Activated naive CD4-positive, alpha-beta T cell treated with anti-CD3 and anti-CD28 coated beads, Interleukin-2, amount 50 U/mL, for 72 hours (primary cell): ENCODE data around the gene CACNA1A. TPM values are rescaled to one million over a fixed set of nuclear protein-coding genes. Genes with fewer than 3 reads are reported as not detected.
"Not testable (repeated sequence)": the region's sequence is repeated elsewhere in the genome, so short reads cannot be mapped to it uniquely, and the experiment has no call there.

Source experiments
- ATAC-seq, 2 donors: fragments of 150-1000 bp; cut with Tn5 transposase; 2 replicates each; pipeline ENCODE4 v1.10.0; 2021; ENCODE audit warnings: mild to moderate bottlenecking in 2 of 2, moderate library complexity in 2 of 2
- DNase-seq, 2 donors: peaks; one replicate each; pipeline ENCODE4 v3.0.0; 2021 to 2022; ENCODE audit warnings: low spot score in 2 of 2
- H3K27ac Mint-ChIP-seq, 2 donors: one replicate each; pipeline ENCODE4 v1.8.0; 2022; ENCODE audit warnings: mild to moderate bottlenecking in 2 of 2, mixed read lengths in 2 of 2
- H3K36me3 Mint-ChIP-seq, 2 donors: one replicate each; pipeline ENCODE4 v1.8.0; 2022; ENCODE audit warnings: mixed read lengths in 2 of 2
- H3K9me3 Mint-ChIP-seq, 2 donors: one replicate each; pipeline ENCODE4 v1.8.0; 2022; ENCODE audit warnings: mixed read lengths in 2 of 2
- total RNA-seq, 2 donors: library from RNA; stranded (reverse); gene quantifications; one replicate each; pipeline ENCODE4 v1.2.3, GENCODE V29; 2022

CACNA1A gene
- total RNA-seq, 2 donors from 2014 or later: 0.43 to 0.70 TPM

DNA sequence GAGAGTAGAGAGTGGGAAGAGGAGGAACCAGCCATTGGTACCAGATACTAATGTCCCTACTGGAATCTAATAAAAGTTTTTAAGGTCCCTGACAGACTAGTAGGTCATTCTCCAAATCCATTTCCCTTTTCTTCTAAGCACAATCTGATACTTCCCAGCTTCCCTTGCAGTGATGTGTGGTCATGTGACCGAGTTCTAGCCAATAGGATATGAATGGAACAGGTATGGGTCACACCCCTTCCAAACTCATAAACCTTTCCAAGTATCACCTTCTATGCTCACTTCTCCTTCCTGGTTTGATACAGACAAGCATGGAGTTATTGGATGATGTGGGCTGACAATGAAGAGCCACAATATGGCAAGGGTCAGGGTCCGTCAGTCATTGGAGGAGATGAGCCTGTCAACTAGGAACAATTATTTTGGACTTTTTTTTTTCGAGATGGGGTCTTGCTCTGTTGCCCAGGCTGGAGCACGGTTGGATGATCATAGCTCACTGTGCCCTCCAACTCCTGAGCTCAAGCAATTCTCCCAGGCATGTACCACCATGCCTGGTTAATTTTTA, 54.8 kb downstream of the CACNA1A start:
- H3K9me3 Mint-ChIP-seq: peaks cover 9 to 18% of the 10 kb centered on the region in 2 donors
- H3K36me3 Mint-ChIP-seq: no peaks in the 10 kb centered on the region
- no peak overlapping the region for H3K27ac Mint-ChIP-seq
- DNase-seq (no peak), ATAC-seq (no peak)

DNA sequence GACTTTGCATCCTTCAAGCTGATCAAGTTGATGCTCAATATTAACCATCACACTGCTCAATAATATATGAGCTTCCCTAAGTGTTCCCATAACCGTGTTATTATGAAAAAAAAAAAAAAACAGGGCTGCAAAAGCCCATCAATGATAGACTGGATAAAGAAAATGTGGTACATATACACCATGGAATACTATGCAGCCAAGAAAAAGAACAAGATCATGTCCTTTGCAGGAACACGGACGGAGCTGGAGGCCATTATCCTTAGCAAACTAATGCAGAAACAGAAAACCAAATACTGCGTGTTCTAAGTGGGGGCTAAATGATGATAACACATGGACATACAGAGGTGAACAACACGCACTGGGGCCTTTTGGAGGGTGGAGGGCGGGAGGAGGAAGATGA, 58.3 kb downstream of the CACNA1A start:
- no peak for DNase-seq
- H3K27ac Mint-ChIP-seq: no peak overlapping the region
- H3K36me3 Mint-ChIP-seq: no peaks in the 10 kb centered on the region
- H3K9me3 Mint-ChIP-seq: peaks cover 9 to 18% of the 10 kb centered on the region in 2 donors
- ATAC-seq: no peak

DNA sequence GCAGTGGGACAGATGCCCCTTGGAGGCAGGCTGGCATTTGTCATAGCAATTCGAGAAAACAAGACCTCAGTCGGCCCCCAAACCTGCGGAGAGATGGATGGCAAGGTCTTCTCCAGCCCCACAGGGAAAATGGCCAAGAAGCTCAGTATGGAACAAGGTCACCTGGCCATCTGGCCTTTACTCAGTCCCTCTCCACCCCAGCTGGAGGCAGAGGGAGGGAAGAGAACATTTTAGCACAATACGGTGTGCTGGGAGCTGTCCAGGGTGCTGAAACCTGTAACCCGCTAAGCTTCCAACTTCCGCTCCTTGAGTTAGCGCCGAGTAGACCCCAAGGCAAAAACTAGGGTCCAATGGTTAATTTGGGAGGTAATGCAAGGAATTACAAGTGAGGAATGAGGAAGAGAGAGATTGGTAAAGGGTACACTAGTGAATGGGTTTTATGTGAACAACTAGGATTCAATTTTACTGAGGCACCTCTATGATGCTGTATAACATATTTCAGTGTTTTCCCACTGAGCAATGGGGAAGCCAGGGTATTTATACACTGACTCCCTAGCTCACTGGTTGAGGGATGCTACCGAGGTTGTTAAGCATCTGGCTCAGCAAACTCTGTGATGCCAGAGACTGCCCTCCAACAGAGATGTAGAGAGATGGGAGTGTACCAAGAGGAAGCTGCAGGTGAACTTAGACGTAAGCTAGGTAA, 64.3 kb downstream of the CACNA1A start:
- Mint-ChIP-seq H3K27ac (no peak overlapping the region), H3K36me3 (peaks cover 0 to 4% of the 10 kb centered on the region in 2 donors), H3K9me3 (peaks cover 5 to 9% of the 10 kb centered on the region in 2 donors)
- DNase-seq (peak in 1 of 2 donors; percentile 48), ATAC-seq (no peak)

DNA sequence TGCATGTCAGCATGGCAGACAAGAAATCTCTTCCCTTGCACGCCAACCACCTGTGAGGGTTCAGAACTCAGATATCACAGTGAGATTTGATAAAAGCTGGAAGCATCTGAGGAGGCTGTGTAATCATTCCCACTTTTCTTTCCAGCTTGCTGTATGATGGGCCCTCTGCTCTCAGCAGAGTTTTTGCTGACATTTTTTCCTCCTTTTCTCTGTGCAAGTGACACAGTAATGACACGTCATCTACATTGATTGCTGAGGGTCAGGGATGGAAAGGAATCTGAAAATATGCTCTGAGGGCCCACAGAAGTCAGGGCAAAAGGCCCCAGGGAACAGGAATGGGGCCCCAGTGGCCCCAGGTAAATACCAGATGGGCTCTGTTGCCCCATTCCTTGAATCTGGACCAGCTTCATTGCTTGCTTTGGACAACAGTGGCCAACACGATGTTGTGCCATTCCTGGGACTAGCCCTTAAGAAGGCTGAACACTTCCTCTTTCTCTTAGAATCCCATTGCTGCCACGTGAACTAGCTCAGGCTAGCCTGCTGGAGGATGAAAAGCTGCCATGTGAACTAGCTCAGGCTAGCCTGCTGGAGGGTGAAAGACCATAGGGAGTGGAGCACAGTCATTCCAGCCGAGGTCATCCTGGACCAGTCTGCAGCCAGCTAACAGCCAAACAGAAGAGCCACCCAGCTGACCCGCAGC, 68.2 kb downstream of the CACNA1A start:
- Mint-ChIP-seq H3K36me3 (peaks cover 0 to 4% of the 10 kb centered on the region in 2 donors), H3K9me3 (peaks cover 5 to 9% of the 10 kb centered on the region in 2 donors), H3K27ac (no peak overlapping the region)
- DNase-seq (no peak), ATAC-seq (no peak)

DNA sequence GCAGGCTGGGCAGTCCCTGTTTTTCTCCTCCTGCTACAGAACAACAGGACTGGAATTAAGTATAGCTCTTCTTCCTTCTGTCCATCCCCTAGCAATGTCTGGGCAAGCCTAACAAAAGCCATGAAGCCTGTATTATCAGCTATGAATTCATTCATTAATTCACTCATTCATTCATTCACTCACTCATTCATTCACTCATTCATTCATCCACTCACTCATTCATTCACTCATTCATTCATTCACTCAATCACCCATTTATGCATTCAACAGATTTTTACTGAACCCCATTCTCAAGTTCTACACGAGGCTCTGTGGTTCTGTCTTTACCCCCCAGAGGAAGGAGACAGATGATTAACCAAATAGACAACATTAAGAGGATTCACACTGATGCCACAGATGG, 69.9 kb downstream of the CACNA1A start:
- peaks cover 0 to 4% of the 10 kb centered on the region in 2 donors for H3K36me3 Mint-ChIP-seq
- peaks cover 5 to 9% of the 10 kb centered on the region in 2 donors for H3K9me3 Mint-ChIP-seq
- ATAC-seq: no peak
- DNase-seq: no peak
- H3K27ac Mint-ChIP-seq: no peak overlapping the region

DNA sequence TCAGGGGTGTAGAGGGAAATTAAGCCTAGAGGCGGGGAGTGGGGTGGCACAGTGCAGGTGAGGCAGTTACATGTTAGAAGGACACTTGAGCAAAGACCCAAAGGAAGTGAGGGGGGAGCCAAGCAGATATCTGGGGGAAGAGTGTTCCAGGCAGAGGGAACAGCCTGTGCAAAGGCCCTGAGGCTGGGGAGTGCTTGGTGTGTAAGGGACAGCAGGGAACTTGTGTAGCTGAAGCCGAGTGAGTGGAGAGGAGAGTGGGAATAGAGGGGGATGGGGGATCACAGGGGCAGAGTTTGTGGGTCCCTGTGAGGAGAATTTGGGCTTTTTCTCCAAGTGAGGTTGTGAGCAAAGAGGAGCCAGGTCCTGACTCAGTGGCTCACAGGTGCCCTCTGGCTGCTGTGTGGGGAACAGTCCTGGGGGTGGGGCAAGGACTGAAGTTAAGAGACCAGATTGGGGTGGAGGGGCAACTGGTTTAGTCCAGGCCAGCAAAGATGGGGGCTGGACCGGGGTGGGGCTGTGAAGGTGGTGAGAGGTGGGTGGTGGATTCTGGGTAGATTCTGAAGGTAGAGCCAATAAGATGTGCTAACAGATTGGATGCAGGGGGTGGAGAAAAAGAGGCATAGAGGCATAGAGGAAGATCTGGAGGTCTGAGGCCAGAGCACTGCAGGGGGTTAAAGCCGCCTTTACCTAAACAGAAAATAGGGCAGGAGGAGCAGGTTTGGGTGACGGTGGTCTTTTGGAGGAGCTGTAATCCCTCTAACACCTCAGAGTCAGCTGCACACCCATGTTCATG, 75.3 kb downstream of the CACNA1A start:
- Mint-ChIP-seq H3K36me3 (peaks cover 0 to 8% of the 10 kb centered on the region in 2 donors), H3K27ac (no peak overlapping the region), H3K9me3 (peaks cover 0 to 4% of the 10 kb centered on the region in 2 donors)
- peak; percentile 59 to 68 for ATAC-seq
- DNase-seq: peak; percentile 58 to 66

DNA sequence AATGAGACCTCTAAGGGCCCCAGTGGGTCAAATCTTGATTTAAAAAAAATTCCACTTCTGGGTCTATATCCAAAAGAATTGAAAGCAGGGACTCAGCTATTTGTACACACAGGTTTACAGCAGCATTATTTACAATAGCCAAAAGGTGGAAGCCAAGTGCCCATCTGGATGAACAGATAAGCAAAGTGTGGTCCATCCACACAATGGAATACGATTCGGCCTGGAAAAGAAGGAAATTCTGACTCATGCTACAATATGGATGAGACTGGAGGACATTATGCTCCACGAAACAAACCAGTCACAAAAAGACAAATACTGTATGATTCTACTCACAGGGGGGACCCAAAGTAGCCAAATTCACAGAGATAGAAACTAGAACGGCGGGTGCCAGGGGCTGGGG, 76.7 kb downstream of the CACNA1A start:
- no peak overlapping the region for H3K27ac Mint-ChIP-seq
- ATAC-seq (no peak), DNase-seq (no peak)
- H3K9me3 Mint-ChIP-seq: peaks cover 0 to 4% of the 10 kb centered on the region in 2 donors
- H3K36me3 Mint-ChIP-seq: peaks cover 0 to 17% of the 10 kb centered on the region in 2 donors

DNA sequence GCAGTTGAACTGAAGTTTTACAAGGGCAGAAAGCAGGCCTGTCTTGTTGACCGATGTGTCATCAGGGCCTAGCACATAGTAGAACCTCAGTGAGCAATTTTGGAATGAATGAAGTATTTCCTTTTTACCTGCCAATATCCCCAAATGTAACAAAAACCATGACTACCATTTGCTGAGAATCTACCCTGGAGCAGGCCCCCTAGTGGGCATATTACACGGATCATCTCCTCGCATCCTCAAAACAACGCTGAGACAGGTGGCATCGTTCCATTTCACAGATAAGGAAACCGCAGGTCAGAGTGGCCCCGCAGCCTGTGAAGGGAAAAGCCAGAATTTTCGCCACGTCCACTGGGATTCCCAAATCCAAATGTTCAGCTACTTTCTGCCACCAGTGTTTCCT, 77.9 kb downstream of the CACNA1A start:
- Mint-ChIP-seq H3K27ac (no peak overlapping the region), H3K9me3 (peaks cover 4% of the 10 kb centered on the region in 2 donors), H3K36me3 (peaks cover 0 to 22% of the 10 kb centered on the region in 2 donors)
- ATAC-seq (no peak), DNase-seq (peak in 1 of 2 donors; percentile 12)

DNA sequence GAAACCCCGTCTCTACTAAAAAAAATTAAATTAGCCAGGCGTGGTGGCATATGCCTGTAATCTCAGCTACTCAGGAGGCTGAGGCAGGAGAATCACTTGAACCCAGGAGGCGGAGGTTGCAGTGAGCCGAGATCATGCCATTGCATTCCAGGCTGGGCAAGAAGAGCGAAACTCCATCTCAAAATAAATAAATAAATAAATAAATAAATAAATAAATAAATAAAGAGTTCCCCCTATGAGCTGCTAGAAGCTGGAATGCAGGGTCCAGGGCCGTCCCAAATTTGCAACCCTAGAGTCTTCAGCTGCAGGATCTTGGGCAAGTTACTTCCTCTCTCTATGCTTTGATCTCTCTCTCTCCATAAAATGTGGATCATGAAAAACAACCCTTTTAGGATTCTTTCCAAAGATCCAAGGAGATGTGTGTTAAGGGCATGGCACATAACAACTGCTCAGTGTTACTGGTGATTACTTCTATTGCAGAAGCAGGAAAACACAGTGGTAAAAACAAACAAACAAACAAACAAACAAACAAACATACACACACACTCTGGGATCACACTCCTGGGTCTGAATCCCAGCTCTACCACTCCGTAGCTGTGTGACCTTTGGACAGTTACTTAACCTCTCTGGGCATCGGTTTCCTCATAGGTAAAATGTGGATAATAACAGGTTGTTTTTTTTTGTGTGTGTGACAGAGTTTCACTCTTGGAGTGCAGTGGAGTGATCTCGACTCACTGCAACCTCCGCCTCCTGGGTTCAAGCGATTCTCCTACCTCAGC, 78.8 kb downstream of the CACNA1A start:
- DNase-seq (no peak), ATAC-seq (no peak)
- Mint-ChIP-seq H3K36me3 (peaks cover 5 to 29% of the 10 kb centered on the region in 2 donors), H3K9me3 (peaks cover 10% of the 10 kb centered on the region in 2 donors), H3K27ac (no peak overlapping the region)

DNA sequence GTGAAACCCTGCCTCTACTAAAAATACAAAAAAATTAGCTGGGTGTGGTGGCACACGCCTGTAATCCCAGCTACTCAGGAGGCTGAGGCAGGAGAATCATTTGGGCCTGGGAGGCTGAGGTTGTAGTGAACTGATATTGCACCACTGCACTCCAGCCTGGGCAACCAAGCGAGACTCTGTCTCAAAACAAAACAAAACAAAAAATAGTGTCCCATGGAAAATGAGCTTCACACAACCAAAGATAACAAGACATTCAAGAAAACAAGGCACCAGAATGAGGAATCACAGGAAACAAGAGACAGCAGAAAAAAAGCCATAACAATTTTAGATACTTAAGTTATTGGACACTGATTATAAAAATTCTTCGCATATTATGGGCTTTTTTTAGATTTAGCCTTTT, 80.4 kb downstream of the CACNA1A start:
- ATAC-seq, DNase-seq, H3K27ac Mint-ChIP-seq: not testable (repeated sequence)
- peaks cover 16 to 20% of the 10 kb centered on the region in 2 donors for H3K9me3 Mint-ChIP-seq
- peaks cover 12 to 29% of the 10 kb centered on the region in 2 donors for H3K36me3 Mint-ChIP-seq

DNA sequence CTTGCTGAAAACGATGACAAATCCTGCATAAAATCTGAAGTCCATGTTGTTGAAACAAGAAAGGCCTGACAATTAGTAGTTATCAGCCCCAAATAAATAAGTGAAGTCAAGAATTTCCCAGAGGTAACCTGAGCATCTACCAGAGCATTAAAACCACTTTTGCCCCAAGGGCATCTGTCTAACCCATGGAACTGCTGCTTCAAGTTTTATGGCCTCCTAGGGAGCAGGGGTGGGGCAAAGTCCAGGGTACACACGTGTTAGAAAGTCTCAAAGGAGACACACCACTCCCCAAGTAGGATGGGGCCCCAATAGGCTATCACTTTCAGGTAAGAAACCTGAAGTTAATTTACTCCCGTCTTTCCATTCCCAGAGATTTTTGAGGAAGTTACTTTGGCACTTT, 81.1 kb downstream of the CACNA1A start:
- DNase-seq: no peak
- ATAC-seq: no peak
- H3K27ac Mint-ChIP-seq: no peak overlapping the region
- H3K36me3 Mint-ChIP-seq: peaks cover 12 to 29% of the 10 kb centered on the region in 2 donors
- H3K9me3 Mint-ChIP-seq: peaks cover 18 to 20% of the 10 kb centered on the region in 2 donors

DNA sequence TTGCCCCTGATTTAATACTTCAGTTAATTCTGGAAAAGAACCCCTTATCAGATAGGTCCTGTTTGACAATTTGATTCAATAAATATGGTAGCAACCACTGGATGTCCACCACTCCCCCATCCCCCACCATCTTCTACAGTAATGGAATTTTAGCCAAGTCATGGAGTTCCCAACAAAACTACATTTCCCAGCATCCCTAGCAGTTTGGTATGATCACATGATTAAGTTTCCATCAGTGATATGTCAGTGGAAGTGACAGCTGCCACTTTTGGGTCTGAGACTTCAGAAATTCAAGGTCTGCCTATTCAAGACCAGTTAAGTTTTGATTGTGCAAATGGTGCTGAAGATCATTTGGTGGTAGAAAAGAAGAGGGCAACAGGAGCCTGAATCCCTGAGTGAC, 85.5 kb downstream of the CACNA1A start:
- DNase-seq (no peak), ATAC-seq (no peak)
- peaks cover 12 to 21% of the 10 kb centered on the region in 2 donors for H3K36me3 Mint-ChIP-seq
- no peak overlapping the region for H3K27ac Mint-ChIP-seq
- peaks cover 16 to 18% of the 10 kb centered on the region in 2 donors for H3K9me3 Mint-ChIP-seq

DNA sequence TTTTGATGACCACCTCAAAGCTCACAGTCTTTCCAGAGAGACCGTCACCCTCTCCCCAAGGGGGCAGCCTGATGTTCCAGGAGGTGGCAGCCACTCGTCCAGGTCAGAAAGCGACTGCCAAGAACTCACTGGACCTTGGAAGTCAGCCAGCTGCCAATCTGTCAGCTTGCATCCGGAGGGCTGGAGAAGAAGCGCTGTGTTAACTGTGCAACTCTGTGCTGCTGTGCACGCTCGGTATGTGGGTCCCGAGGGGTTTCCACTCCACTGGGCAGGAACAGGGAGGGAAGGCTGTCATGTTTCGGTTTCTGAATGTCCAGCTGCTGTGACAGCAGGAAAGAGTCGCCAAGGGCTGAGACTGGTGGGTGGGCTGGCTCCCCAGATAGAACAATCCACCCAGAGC, 89.2 kb downstream of the CACNA1A start:
- Mint-ChIP-seq H3K36me3 (peaks cover 0 to 6% of the 10 kb centered on the region in 2 donors), H3K27ac (no peak overlapping the region), H3K9me3 (peaks cover 8% of the 10 kb centered on the region in 2 donors)
- DNase-seq (no peak), ATAC-seq (no peak)

DNA sequence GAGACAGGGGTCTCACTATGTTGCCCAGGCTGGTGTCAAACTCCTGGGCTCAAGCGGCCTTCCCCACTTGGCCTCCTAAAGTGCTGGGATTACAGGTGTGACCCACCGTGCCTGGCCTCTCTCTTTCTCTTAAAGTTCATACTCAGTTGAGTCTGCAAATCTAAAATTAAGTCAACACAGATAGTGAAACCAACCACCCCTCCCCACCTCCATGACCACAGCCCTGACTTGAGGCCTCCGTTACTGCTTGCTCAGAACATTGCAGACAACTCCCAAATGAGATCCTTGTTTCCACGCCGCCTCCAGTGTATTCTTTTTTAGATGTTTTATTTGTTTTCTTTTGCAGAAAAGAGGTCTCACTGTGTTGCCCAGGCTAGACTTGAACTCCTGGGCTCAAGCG, 94.4 kb downstream of the CACNA1A start:
- ATAC-seq: no peak
- Mint-ChIP-seq H3K36me3 (no peaks in the 10 kb centered on the region), H3K9me3 (peaks cover 0 to 9% of the 10 kb centered on the region in 2 donors), H3K27ac (no peak overlapping the region)
- no peak for DNase-seq

DNA sequence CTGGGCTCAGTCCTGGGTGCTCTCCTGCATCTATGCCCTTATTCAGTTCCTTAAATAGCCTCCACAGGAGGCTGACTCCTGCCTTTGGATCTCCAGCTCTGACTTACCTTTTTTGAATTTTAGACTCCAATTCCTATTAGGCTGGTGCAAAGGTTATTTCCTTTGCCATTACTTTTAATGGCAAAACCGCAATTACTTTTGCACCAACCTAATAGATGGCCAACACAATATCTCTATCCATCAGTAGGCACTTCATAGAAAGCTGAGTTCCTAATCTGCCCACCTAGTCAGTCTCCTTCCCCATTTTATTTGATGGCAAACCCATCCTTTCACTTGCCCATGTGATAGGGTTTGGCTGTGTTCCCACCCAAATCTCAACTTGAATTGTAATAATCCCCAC, 95.3 kb downstream of the CACNA1A start:
- no peaks in the 10 kb centered on the region for H3K36me3 Mint-ChIP-seq
- peaks cover 0 to 9% of the 10 kb centered on the region in 2 donors for H3K9me3 Mint-ChIP-seq
- no peak for ATAC-seq
- DNase-seq: no peak
- no peak overlapping the region for H3K27ac Mint-ChIP-seq

DNA sequence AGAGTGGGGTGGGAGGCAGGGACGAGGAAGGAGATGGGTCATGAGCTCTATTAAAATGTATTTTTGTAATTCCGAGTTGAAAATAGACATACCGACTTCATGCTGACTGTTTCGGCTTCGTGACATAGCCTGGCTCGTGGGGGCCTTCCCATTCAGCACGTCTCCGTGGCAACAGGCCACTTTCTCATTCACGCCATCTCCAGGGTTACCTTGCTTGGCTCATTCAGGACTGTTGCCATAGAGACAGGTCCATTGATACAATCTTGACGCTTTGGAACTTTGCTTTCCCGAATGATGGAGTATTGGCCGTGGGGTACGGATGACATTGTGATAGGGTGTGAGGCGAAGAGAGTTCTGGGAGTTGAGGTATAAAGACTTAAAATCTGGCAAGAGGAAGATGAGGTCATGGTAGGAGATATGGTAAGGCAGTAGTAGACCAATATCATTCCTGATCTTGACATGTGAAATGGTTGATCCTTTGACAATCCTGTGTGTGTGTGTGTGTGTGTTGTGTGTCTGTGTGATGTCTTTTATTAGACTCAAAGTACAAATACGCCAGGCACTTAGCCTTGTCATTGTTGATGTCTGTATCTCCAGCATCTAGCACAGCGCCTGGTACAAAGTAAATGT, 97.3 kb downstream of the CACNA1A start:
- no peak for DNase-seq
- peaks cover 0 to 9% of the 10 kb centered on the region in 2 donors for H3K9me3 Mint-ChIP-seq
- H3K27ac Mint-ChIP-seq: no peak overlapping the region
- no peaks in the 10 kb centered on the region for H3K36me3 Mint-ChIP-seq
- no peak for ATAC-seq
